Mesendoderm (in vitro differentiated cells): Measurements from ENCODE around the gene FABP1.

Experiments used
- DNase-seq: peaks from one replicate; pipeline ENCODE4 v3.0.0; 2013
- H2AK5ac ChIP-seq: 2 replicates; pipeline ENCODE4 v1.6.1; 2013; ENCODE audit warnings: low read length, inconsistent platforms
- H2BK120ac ChIP-seq: 2 replicates; pipeline ENCODE4 v1.6.1; 2013; ENCODE audit warnings: low read depth, mild to moderate bottlenecking, low read length, moderate library complexity, mixed read lengths
- H2BK15ac ChIP-seq: replicated peaks from 2 replicates; pipeline ENCODE4 v1.6.1; 2013; ENCODE audit warnings: low read depth, mild to moderate bottlenecking, moderate library complexity
- H2BK5ac ChIP-seq: 2 replicates; pipeline ENCODE4 v1.6.1; 2013; ENCODE audit warnings: low read length, inconsistent platforms
- H3K18ac ChIP-seq: 2 replicates; pipeline ENCODE4 v1.6.1; 2013; ENCODE audit warnings: mild to moderate bottlenecking, low read length, mixed read lengths
- H3K23ac ChIP-seq: one replicate; pipeline ENCODE4 v1.6.1; 2013; ENCODE audit warnings: low read length
- H3K27ac ChIP-seq: 2 replicates; pipeline ENCODE4 v1.5.1; 2013; ENCODE audit warnings: low read depth, mild to moderate bottlenecking, inconsistent platforms, low read length, moderate library complexity
- H3K27me3 ChIP-seq: 2 replicates; pipeline ENCODE4 v1.6.1; 2013; ENCODE audit warnings: low read length, control low read depth, mild to moderate bottlenecking, inconsistent platforms; ENCODE audit not compliant: insufficient read depth, poor library complexity
- H3K36me3 ChIP-seq: 2 replicates; pipeline ENCODE4 v1.6.1; 2013; ENCODE audit warnings: low read length, inconsistent platforms; ENCODE audit not compliant: control insufficient read depth, insufficient read depth
- H3K4ac ChIP-seq: one replicate; pipeline ENCODE4 v1.6.1; 2013; ENCODE audit warnings: low read depth, mild to moderate bottlenecking, low read length, moderate library complexity
- H3K4me1 ChIP-seq: 2 replicates; pipeline ENCODE4 v1.6.1; 2013; ENCODE audit warnings: low read depth, low read length, inconsistent platforms; ENCODE audit not compliant: control insufficient read depth
- H3K4me2 ChIP-seq: 2 replicates; pipeline ENCODE4 v1.6.1; 2013; ENCODE audit warnings: low read length
- H3K4me3 ChIP-seq: 2 replicates; pipeline ENCODE4 v1.5.1; 2013; ENCODE audit warnings: mild to moderate bottlenecking, low read length
- H3K56ac ChIP-seq: one replicate; pipeline ENCODE4 v1.6.1; 2013; ENCODE audit warnings: low read length
- H3K79me1 ChIP-seq: 2 replicates; pipeline ENCODE4 v1.6.1; 2013; ENCODE audit warnings: low read length, inconsistent platforms
- H3K79me2 ChIP-seq: 2 replicates; pipeline ENCODE4 v1.6.1; 2013; ENCODE audit warnings: mild to moderate bottlenecking, low read length; ENCODE audit not compliant: control insufficient read depth, insufficient read depth
- H3K9ac ChIP-seq: 2 replicates; pipeline ENCODE4 v1.6.1; 2013; ENCODE audit warnings: low read length, inconsistent platforms
- H4K5ac ChIP-seq: one replicate; pipeline ENCODE4 v1.6.1; 2013; ENCODE audit warnings: low read length
- H4K8ac ChIP-seq: one replicate; pipeline ENCODE4 v1.6.1; 2013; ENCODE audit warnings: low read depth, mild to moderate bottlenecking, control low read depth, low read length, moderate library complexity
- WGBS: extraction: QIAGEN DNeasy Blood & Tissue Kit; methylation state at CpG from one replicate; pipeline ENCODE4 v1.1.7; 2013; ENCODE audit warnings: low lambda C conversion rate, missing lambda C conversion rate; ENCODE audit not compliant: insufficient coverage; ENCODE audit errors: extremely low coverage; 5-methylcytosine and 5-hydroxymethylcytosine counted together

Gene FABP1

DNA sequence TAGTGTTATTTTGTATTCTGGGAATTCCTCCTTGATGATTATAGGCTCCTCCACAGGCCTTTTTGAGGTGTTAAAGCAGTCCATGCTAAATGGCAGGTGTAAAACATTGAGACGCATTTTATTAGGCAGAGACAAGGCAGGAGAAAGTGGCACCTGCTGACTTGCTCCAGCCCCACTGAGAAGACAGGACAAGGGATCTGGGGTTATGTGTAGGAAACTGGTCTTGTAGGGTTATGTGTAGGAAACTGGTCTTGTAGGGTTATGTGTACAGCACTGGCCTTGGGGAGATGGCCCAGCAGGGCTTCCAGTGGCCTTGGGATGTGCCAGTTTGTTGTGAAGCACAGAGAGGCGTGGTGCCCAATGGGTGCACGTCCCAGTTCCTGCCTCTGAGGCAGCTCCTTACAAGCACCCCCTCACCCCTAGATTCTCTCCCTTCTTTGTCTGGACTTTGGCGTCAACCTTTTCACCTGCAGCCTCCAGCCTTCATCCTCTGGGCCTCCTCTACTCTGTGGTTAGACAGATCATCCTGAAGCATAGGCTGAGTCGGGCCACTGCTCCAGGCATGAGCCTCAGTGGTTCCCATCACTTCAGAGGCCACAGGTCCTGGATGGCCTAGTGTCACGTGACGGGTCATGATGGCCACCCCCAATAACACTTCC, 921 bp upstream of the FABP1 start:
- H3K23ac ChIP-seq, result no peak overlapping the region
- H3K4me3 ChIP-seq, result no peak overlapping the region
- H2BK15ac ChIP-seq, result no peak overlapping the region
- no peak overlapping the region for H3K4ac ChIP-seq
- no peak overlapping the region for H3K27ac ChIP-seq
- H3K9ac ChIP-seq, result no peak overlapping the region
- no peak overlapping the region for H2BK120ac ChIP-seq
- no peaks in the 10 kb centered on the region for H3K79me1 ChIP-seq
- H4K8ac ChIP-seq, result no peak overlapping the region
- H3K27me3 ChIP-seq, result no peaks in the 10 kb centered on the region
- no peak for DNase-seq
- no peak overlapping the region for H2AK5ac ChIP-seq
- no peak overlapping the region for H3K18ac ChIP-seq
- no peak overlapping the region for H2BK5ac ChIP-seq
- no peak overlapping the region for H3K4me2 ChIP-seq
- H3K56ac ChIP-seq, result no peak overlapping the region
- no peaks in the 10 kb centered on the region for H3K79me2 ChIP-seq
- no peaks in the 10 kb centered on the region for H3K4me1 ChIP-seq
- H3K36me3 ChIP-seq, result no peaks in the 10 kb centered on the region
- H4K5ac ChIP-seq, result no peak overlapping the region
- WGBS, result no CpG with 5 or more reads among the region's 7 CpGs

DNA sequence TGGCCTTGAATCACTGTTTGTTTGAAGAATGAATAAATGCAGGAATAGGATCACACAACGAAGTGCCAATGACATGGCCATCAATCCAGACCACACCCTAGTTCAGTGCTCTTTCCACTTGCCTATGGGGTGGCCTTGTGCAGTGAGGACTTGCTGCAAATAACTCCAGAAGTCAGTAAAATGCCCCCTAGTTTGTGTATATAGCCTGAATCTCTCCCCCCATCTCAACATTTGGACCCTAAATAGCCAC, 299 bp downstream of the FABP1 start:
- DNase-seq, result no peak
- H3K18ac ChIP-seq, result no peak overlapping the region
- H3K79me2 ChIP-seq, result no peaks in the 10 kb centered on the region
- H4K8ac ChIP-seq, result no peak overlapping the region
- H3K36me3 ChIP-seq, result no peaks in the 10 kb centered on the region
- no peak overlapping the region for H3K9ac ChIP-seq
- H4K5ac ChIP-seq, result no peak overlapping the region
- H3K4me1 ChIP-seq, result no peaks in the 10 kb centered on the region
- H2BK120ac ChIP-seq, result no peak overlapping the region
- H2AK5ac ChIP-seq, result no peak overlapping the region
- no peaks in the 10 kb centered on the region for H3K27me3 ChIP-seq
- no peak overlapping the region for H3K23ac ChIP-seq
- WGBS, result no CpG with 5 or more reads among the region's 1 CpG
- no peak overlapping the region for H3K4ac ChIP-seq
- no peak overlapping the region for H2BK5ac ChIP-seq
- no peak overlapping the region for H3K56ac ChIP-seq
- H3K4me3 ChIP-seq, result no peak overlapping the region
- H3K4me2 ChIP-seq, result no peak overlapping the region
- no peak overlapping the region for H2BK15ac ChIP-seq
- H3K79me1 ChIP-seq, result no peaks in the 10 kb centered on the region
- H3K27ac ChIP-seq, result no peak overlapping the region

DNA sequence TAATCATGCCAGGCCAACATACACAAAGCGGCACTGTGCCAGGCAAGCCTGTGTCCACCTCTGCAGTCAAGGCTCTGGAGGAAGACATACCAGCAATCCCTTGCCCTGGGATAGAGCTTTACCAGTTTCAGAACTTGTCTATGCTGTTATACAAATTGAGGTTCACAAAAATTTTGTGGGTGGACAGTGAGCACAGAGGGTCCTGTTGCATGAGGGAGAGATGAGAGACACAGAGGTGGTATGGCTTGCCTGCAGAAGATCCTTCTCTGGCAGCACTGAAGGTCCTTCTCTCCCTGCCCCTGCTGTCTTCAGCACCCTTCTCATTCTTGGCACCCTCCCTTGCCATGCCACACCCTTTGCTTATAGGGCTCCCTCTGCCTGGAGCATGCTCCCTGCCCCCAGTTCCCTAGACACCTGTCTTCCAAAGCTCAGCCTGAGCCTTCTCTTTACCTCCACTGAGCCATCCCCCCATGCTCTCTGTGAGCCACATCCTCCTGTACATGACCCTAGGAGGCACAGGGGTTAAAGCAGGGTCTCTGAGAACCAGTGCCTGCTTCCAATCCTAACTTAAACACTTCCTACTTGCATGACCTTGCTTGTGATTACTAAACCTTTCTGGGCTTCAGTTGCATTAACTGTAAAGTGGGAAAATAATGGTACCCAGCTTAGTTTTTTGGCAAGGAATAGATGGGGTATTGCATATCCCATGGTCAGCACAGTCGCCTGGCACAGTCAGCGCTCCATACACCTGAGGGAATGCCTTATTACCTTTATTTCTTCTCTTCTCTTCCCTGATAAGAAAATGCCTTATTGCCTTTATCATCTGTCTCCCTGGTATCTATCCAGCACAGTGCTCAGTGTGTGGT, 857 bp downstream of the FABP1 start:
- no peaks in the 10 kb centered on the region for H3K79me1 ChIP-seq
- no peak overlapping the region for H4K8ac ChIP-seq
- no CpG with 5 or more reads among the region's 3 CpGs for WGBS
- H3K18ac ChIP-seq, result no peak overlapping the region
- H3K79me2 ChIP-seq, result no peaks in the 10 kb centered on the region
- no peak for DNase-seq
- H3K27me3 ChIP-seq, result no peaks in the 10 kb centered on the region
- no peak overlapping the region for H3K56ac ChIP-seq
- H2AK5ac ChIP-seq, result no peak overlapping the region
- H3K27ac ChIP-seq, result no peak overlapping the region
- no peak overlapping the region for H2BK5ac ChIP-seq
- H3K4me2 ChIP-seq, result no peak overlapping the region
- H3K4ac ChIP-seq, result no peak overlapping the region
- no peaks in the 10 kb centered on the region for H3K4me1 ChIP-seq
- no peak overlapping the region for H3K9ac ChIP-seq
- H4K5ac ChIP-seq, result no peak overlapping the region
- no peak overlapping the region for H3K23ac ChIP-seq
- no peak overlapping the region for H2BK120ac ChIP-seq
- H3K4me3 ChIP-seq, result no peak overlapping the region
- H3K36me3 ChIP-seq, result no peaks in the 10 kb centered on the region
- no peak overlapping the region for H2BK15ac ChIP-seq

DNA sequence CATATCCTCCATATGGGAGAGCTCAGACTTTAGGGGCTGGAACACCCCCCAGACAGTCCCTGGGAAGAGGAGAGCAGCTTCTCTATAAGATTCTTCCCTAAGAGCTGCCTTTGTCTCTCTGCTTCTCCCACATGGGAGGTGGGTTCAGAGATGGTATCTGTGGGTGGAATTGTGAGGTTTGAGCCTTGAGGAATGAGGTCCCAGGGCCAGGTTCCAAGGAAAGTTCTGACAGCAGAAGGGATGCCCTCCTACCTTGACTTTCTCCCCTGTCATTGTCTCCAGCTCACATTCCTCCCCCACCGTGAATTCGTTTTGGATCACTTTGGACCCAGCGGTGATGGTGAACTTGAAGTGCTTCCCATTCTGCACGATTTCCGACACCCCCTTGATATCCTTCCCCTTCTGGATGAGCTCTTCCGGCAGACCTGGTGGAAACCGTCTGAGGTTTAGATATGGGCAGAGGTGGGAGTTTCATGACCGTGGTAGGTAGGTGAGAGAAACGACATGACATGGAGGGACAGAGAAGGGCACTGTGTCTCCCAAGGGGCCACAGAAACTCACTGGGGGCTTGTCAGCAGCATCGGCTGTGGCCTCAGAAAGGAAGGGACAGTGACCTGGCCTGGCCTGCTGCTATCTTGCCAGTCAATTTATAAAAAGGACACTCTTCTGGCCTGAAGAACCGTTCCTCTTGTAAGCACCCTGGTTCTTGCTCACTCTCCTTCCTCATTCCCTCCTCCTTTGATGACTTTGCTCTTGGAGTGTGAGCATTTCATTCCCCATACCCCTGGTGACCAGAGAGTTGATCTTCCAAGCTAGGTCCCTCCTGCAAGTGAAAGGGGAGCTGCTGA, 1.7 kb downstream of the FABP1 start:
- DNase-seq, result no peak
- H3K56ac ChIP-seq, result no peak overlapping the region
- no peak overlapping the region for H4K5ac ChIP-seq
- no peak overlapping the region for H3K23ac ChIP-seq
- no peak overlapping the region for H2BK120ac ChIP-seq
- no peaks in the 10 kb centered on the region for H3K27me3 ChIP-seq
- H3K4ac ChIP-seq, result no peak overlapping the region
- WGBS, result no CpG with 5 or more reads among the region's 11 CpGs
- no peak overlapping the region for H3K4me3 ChIP-seq
- H3K79me2 ChIP-seq, result no peaks in the 10 kb centered on the region
- no peaks in the 10 kb centered on the region for H3K4me1 ChIP-seq
- H3K9ac ChIP-seq, result no peak overlapping the region
- H3K79me1 ChIP-seq, result no peaks in the 10 kb centered on the region
- H3K36me3 ChIP-seq, result no peaks in the 10 kb centered on the region
- no peak overlapping the region for H4K8ac ChIP-seq
- no peak overlapping the region for H3K4me2 ChIP-seq
- H3K27ac ChIP-seq, result no peak overlapping the region
- no peak overlapping the region for H2BK15ac ChIP-seq
- H3K18ac ChIP-seq, result no peak overlapping the region
- H2AK5ac ChIP-seq, result no peak overlapping the region
- H2BK5ac ChIP-seq, result no peak overlapping the region

DNA sequence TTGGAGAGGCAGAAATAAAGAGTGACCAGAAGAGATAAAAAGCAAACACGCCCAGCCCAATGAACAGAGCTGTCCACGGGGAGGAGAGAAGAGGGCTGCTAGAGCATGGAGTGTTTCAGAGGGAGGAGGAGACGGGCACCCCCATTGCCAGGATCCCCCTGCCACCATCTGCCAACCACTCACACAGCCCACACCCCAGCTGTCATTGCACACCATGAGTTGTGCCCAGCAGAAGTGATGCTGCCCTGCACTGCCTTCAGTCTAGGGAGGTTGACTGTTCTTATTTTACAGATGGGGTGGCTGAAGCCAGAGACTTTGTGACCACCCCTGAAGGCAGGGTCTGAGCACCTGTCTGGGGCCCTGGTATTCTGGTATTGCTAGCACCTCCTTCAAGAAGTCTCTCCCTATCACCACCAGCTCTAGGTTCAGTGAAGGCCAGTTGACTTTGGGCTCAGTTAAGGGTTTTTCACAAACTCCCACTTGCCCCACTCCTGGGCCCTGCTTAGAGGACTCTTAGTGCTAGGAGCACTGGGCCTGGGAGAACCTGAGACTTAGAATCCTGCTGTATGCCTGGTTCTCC, 2.4 kb downstream of the FABP1 start:
- H3K9ac ChIP-seq, result no peak overlapping the region
- no peaks in the 10 kb centered on the region for H3K27me3 ChIP-seq
- no peak overlapping the region for H3K4me2 ChIP-seq
- no peak overlapping the region for H3K4me3 ChIP-seq
- no peak overlapping the region for H2BK15ac ChIP-seq
- WGBS, result no CpG with 5 or more reads among the region's 3 CpGs
- H3K79me2 ChIP-seq, result no peaks in the 10 kb centered on the region
- no peaks in the 10 kb centered on the region for H3K4me1 ChIP-seq
- H3K56ac ChIP-seq, result no peak overlapping the region
- no peak overlapping the region for H4K5ac ChIP-seq
- no peaks in the 10 kb centered on the region for H3K79me1 ChIP-seq
- H3K4ac ChIP-seq, result no peak overlapping the region
- H2BK120ac ChIP-seq, result no peak overlapping the region
- no peak overlapping the region for H2BK5ac ChIP-seq
- no peak overlapping the region for H3K23ac ChIP-seq
- DNase-seq, result no peak
- H3K36me3 ChIP-seq, result no peaks in the 10 kb centered on the region
- no peak overlapping the region for H3K18ac ChIP-seq
- H2AK5ac ChIP-seq, result no peak overlapping the region
- H3K27ac ChIP-seq, result no peak overlapping the region
- H4K8ac ChIP-seq, result no peak overlapping the region
